GM19328 (cell line): Measurements from ENCODE around the gene TNFRSF25.

ENCODE experiments used
- ATAC-seq: cut with Tn5 transposase; IDR thresholded peaks from one replicate; pipeline ENCODE4 v1.9.1; 2021; ENCODE audit warnings: mild to moderate bottlenecking, moderate library complexity; ENCODE audit not compliant: unreplicated experiment

TNFRSF25 gene

DNA sequence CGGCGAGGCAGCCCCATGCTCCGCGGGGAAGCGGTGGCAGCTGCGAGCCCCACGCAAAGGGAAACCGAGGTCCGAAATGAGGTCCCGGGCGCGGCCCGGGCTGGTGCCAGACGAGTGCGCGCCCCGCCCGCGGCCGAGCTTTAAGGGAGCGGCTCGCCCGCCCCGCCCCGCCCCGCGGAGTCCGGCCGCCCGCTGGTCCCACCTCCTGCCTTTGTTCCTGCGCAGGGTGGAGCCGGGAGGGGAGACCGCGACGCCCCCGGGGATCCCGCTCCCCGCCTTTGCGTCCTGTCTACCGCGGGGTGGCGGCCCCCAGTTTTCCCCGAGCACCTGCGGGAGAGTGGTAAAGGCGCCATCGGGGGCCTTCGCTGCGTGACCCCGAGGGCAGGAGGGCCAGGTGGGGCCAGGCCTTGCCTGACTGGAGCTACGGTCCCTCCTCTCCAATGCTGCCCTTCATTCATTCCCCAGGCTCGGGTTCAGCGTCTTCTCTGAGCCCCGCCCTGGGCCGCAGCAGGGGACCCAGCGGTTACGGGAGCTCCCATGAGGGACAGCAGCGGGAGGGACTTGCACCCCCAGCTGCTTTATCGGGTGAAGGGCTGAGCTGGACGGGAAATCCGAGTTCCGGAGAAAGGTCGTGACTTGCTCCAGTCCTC lies 46.0 kb downstream of the TNFRSF25 start, which contains the start of gene HES2:
TSS of gene HES2 (minus strand) at position 116 of the 650 bp plus-strand sequence. CDS start at position 17, 99 bp downstream.
- no peak for ATAC-seq

DNA sequence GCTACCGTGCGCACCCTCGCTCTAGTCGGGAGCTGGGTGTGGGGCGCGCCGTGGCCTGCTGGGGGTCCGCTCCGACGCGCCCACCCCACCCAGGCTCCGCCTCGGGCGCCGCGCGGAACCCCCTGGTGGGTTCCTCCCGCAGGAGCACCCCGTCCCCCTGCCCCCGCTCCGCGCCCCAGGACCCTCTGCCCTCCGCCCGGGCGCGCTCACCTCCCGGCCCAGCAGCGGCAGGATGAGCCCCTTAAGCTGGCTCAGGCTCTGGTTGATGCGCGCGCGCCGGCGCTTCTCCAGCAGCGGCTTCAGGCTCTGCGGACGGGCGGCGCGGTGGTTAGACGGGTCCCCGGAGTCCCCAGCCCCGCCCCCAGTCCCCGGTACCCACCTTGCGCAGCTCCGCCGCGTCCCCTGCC lies 46.6 kb downstream of the TNFRSF25 start:
- no peak for ATAC-seq

DNA sequence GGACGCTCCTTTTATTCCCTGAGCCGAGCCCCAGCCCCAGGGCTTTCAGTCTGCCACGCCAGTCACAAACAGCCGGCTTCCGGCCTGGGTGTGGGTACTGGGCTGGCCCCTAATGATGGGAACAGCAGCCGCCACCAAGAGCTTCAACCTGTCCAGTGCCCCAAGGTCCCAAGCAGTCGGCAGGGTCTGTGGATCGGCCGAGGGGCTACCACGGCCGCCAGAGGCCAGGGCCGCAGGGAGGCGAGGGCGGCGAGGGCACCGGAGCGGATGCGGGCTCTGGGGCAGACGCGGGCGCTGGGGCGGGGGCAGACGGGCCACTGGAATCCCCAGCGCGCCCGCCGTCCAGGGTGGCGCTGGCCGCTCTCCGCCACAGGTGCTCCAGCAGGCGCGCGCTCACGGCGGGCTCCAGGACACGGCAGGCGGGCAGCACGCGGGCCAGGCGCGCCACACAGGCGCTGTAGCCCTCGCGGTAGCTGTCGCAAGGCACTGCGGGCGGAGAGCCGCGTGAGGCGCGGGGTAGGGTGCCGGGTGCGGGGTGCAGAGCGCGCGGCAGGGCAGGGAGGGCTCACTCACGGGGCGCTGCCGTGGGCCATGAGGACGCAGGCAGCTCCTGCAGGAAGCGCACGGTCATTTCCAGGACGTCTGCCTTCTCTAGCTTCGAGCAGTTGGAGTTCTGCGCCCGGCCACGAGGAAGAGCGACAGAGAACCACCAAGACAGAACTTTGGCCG lies 47.1 kb downstream of the TNFRSF25 start:
- no peak for ATAC-seq

DNA sequence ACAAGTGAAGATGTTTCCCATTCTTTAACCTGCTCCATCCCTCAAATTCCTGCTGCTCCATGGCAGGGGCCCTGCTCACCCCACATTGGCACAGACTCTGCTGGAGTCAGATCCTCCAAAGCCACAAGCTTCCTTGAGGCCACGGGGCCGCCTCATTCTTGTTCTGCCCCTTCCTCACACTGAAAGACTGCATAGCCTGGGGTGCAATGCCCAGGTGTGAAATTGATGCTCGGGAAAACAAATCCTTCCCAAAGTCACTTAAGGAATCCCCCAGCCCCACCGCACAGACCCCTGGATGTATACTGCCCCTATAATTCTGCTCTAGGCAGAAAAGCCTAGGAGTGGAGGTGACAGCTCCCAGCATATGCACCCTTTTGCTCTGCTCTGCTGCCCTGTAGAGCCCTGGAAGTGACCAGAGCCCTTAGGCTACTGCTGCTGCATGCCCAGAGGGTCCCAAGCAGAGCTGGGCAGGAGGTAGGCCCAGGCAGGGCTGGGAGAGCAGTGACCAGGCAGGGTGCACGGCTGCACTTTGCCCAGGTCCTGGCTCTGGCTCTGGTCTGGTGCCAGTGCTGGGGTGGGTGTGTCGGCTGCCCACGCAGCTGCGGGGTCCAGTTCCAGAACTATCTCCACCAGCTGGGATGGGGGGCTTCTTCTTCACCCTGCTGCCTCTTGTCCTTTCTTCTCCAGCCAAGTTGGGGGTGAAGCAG lies 47.9 kb downstream of the TNFRSF25 start:
- ATAC-seq: no peak

DNA sequence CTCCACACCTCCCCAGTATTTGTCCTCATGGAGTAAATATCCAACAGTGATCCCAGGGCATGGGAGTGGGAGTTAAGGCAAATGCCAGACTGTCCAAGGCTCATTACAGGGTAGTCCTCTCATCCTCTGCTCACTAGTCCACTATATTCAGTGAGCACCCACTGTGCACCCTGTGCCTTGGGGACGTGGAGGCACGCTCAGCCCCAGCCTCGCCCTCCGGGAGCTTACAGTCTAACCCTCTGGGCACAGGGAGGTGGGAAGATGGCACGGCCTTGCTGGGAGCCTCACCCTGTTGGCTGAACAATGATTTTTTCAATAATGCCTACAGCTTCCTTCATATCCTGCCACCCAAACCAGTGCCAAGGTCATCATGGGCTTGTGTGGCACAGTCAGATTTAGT lies 49.1 kb downstream of the TNFRSF25 start:
- ATAC-seq: no peak

DNA sequence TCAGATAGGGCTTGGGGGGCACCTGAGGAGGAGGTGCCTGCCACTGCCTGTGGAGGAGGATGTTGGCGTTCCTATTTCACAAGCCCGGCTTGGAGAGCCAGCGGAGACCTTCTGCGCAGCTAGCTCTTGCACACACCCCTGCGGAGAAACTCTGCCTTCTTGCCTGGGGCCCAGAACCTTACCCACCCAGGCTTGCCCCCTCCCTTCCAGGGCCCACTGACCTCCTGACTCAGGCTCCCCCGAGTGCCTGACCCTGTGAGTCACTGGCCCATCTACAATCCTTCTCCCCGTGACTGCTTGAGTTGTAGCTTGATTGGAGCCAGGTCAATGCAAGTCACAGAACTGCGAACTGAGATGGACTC lies 49.7 kb downstream of the TNFRSF25 start:
- no peak for ATAC-seq

DNA sequence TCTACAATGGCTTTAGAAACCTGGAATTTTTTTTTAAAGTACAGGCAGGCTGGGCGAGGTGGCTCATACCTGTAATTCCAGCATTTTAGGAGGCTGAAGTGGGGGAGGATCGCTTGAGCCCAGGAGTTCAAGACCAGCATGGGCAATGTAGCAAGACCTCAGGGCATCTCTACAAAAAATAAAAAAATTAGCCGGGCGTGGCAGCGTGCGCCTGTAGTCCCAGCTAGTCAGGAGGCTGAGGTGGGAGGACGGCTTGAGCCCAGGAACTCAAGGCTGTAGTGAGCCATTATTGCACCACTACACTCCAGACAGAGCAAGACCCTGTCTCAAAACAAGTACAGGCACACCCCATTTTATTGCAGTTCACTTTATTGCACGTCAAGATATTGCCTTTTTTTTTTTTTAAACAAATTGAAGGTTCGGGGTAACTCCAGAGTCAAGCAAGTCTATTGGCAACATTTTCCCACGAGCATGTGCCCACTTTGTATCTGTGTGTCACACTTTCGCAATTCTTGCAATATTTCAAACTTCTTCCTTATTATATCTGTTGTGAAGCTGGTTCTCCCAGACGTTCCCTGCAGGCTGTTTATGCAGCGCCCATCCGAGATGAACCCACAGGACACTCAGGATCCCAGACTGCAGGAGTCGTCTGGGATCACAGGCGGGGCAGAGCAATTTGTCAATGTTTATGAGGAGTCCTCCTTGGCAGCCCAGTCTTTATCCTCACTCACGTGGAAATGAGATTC lies 50.9 kb downstream of the TNFRSF25 start:
- ATAC-seq: no peak

DNA sequence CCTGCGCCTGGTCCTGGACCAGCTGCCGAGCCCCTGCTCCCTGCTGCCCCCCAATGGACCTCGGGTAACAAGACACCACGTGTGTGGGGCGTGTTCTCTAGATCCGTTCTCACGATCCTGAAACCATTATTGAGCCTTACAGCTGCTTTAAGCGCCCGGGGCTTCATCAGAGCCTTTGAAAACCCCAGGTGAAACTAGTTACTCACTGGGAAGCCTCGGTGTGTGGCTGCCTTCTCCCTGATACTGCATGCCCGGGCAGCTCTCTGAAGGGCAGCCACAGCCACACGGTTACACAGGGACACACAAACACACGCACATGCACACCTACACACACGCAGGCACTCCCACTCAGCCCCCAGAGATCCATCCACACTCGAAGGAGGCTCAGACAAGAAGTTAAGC lies 51.5 kb downstream of the TNFRSF25 start:
- ATAC-seq: no peak

DNA sequence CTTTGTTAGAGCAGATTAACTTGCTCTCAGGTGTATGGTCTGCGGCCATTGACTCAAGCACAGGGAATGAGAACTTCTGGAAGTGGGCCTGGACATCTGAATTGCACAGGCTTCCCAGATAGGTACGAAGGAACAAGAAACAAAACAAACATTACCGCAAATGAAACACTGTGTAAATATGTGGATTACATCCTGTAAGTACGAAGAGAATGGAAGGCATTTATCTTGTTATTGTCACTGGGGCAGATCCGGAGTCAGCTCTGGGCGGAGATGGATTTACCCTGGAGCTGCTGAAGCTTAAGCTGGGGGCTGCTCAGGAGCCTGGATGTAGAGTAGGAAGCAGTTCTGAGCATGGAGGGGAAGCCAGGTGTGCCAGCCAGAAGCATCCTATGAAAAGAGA lies 53.1 kb downstream of the TNFRSF25 start:
- ATAC-seq: no peak
